GM12875 (cell line): Measurements from ENCODE around the gene CCDC174.

Source experiments
- H3K4me3 ChIP-seq: one replicate; pipeline ENCODE4 v1.5.1; 2011; ENCODE audit warnings: low read depth, low read length, control low read depth
- CTCF ChIP-seq: IDR thresholded peaks from 2 replicates; pipeline ENCODE4 v1.5.1; 2011; ENCODE audit warnings: low read depth, mild to moderate bottlenecking, control low read depth, inconsistent platforms, low read length, moderate library complexity, borderline replicate concordance; ENCODE audit not compliant: insufficient read depth

Gene CCDC174

DNA sequence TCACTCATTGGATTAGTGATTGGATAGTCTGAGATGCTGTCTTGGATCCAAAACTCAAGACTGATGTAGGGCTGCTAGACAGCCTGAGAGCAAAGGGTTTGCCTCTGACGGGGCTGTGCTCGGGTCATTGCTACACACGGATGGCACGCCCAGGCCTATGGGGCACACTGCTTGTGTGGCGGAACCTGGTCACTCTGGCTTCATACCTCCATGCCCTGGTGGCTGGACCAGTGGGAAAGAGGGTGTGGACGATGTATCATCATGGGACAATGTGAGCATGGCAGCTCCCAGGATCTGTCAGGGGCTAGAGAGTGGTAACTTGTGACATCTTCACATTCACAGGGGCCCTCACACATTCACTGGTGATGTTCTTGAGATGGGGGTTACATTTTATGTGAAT is 18.1 kb upstream of the CCDC174 start:
- H3K4me3 ChIP-seq, result no peak overlapping the region
- no peak for TF ChIP-seq CTCF

DNA sequence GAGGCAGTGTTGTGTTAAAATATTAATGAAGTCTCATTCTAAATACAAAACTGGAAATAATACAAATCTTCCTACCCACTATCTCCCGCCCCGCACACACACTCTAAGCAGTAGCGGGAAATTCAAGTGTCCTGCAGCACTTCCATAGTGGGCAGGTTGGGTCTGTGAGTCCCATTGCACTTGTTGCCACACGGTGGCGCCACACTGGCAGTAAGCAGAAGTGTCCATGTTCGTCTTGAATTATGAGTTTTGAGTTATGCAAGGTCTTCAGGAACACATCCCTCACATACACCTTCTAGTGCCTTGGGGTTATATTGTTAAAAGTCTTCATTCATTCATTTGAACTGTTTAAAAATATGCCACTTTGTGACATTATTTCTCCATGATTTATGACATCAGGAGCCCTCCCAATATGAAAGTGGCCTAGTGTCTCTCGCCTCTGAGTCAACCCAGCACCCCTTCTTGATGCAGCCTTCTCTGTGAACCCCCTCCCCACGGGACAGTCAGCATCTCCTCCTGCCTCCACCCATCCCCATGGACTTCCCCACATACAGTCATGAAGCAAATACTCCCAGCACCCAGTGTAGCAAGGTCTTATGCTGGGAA is 17.6 kb upstream of the CCDC174 start:
- TF ChIP-seq CTCF, result peak; percentile 92
- H3K4me3 ChIP-seq, result no peak overlapping the region

DNA sequence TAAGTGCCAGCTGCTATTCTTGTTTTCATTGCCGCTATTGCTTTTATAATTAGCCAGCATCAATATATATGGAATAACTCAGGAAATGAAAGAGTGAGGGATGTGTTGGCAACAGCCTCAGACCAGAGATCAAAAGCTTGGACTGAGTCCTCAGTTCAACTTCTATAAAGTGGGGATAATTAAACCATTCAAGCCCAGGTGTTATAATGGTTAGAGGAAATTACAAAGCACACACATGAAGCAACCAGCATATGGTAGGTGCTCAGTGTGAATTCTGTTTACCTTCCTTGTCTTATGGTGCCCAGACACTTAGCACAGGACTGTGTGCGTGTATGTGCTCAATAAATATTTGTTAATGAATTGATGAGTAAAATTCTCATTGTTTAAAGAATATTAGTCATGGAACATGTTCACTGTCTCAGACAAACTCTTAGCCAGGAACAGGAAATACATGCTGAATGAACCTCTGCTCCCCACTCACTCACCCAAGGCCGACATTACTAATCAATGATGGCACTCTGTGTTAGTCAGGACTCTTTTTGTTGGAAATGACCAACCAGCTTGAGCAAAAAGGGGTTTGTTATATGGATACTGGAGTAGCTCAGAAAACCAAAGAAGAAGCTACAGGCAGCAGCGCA is 16.7 kb upstream of the CCDC174 start:
- no peak overlapping the region for H3K4me3 ChIP-seq
- no peak for TF ChIP-seq CTCF

- no peak overlapping the region for H3K4me3 ChIP-seq
- no peak for TF ChIP-seq CTCF
Observed at GRCh38 chr3:14636496-14637087, 15.0 kb upstream of the CCDC174 start.

GRCh38 chr3:14640157-14640562 is 11.4 kb upstream of the CCDC174 start:
- H3K4me3 ChIP-seq, result no peak overlapping the region
- no peak for TF ChIP-seq CTCF

- TF ChIP-seq CTCF, result no peak
- H3K4me3 ChIP-seq, result no peak overlapping the region
Observed at GRCh38 chr3:14640734-14641133, 10.8 kb upstream of the CCDC174 start.

- no peak overlapping the region for H3K4me3 ChIP-seq
- no peak for TF ChIP-seq CTCF
Observed at GRCh38 chr3:14641346-14641745, 10.2 kb upstream of the CCDC174 start.
